Colonic mucosa (tissue), 4 donors: Measurements from ENCODE around the gene RABGAP1. TPM values are rescaled to one million over a fixed set of nuclear protein-coding genes. Genes with fewer than 3 reads are reported as not detected.

Source experiments
- DNase-seq: peaks from one replicate; pipeline ENCODE4 v3.0.0-alpha.2; 2020
- H3K27ac ChIP-seq: fragments of 200-600 bp; one replicate; pipeline ENCODE4 v1.8.0; 2021
- H3K27me3 ChIP-seq: fragments of 200-600 bp; one replicate; pipeline ENCODE4 v1.8.0; 2021
- H3K36me3 ChIP-seq: fragments of 200-600 bp; one replicate; pipeline ENCODE4 v1.8.0; 2021
- H3K4me1 ChIP-seq: fragments of 200-600 bp; one replicate; pipeline ENCODE4 v1.8.0; 2021; ENCODE audit warnings: mild to moderate bottlenecking
- H3K4me3 ChIP-seq: fragments of 200-600 bp; one replicate; pipeline ENCODE4 v1.8.0; 2021
- H3K9ac ChIP-seq, 2 donors: one replicate each; pipeline ENCODE4 v1.7.0; 2013; ENCODE audit warnings: control low read depth in 2 of 2, low read depth in 2 of 2, low read length in 2 of 2
- H3K9me3 ChIP-seq: fragments of 200-600 bp; one replicate; pipeline ENCODE4 v1.8.0; 2021
- CTCF ChIP-seq: fragments of 200-600 bp; IDR thresholded peaks from one replicate; pipeline ENCODE4 v1.8.0; 2022; ENCODE audit warnings: antibody characterized with exemption, mild to moderate bottlenecking
- intact Hi-C: fragments of 100-400 bp; cut with DNase I; formaldehyde crosslinking; loops from one replicate; pipeline ENCODE4 v1.14.1; 2022
- total RNA-seq, 2 donors: library from RNA; stranded (reverse); fragmentation: NEBNext Ultra II Directional in 1 of 2; extraction: Animal tissue kit (Norgen Biotek cat#: 25700) in 1 of 2; gene quantifications; one replicate each; pipeline ENCODE4 v1.2.1, GENCODE V29; 2021
- donor health status: healthy.
- donor health status: DM: no; HTN: no; CAD: no.
- donor health status: DM: no; HTN: no; CAD: no.

RABGAP1 gene
- total RNA-seq, 2 donors from 2014 or later, result 40.9 to 49.4 TPM

GRCh38 chr9:123058834-123059233 lies 118.0 kb downstream of the RABGAP1 start:
- intact Hi-C loops, result no loop called here
- no peak overlapping the region for H3K9ac ChIP-seq
- no peaks in the 10 kb centered on the region for H3K36me3 ChIP-seq
- no peaks in the 10 kb centered on the region for H3K27me3 ChIP-seq
- DNase-seq, result no peak
- TF ChIP-seq CTCF, result no peak
- no peak overlapping the region for H3K4me3 ChIP-seq
- H3K4me1 ChIP-seq, result no peaks in the 10 kb centered on the region
- no peak overlapping the region for H3K27ac ChIP-seq
- no peaks in the 10 kb centered on the region for H3K9me3 ChIP-seq

GRCh38 chr9:123059472-123060220 lies 118.8 kb downstream of the RABGAP1 start:
- Histone ChIP-seq H3K27ac (no peak overlapping the region), H3K27me3 (no peaks in the 10 kb centered on the region), H3K4me1 (no peaks in the 10 kb centered on the region), H3K4me3 (no peak overlapping the region), H3K9ac (no peak overlapping the region), H3K9me3 (no peaks in the 10 kb centered on the region), H3K36me3 (no peaks in the 10 kb centered on the region)
- no peak for DNase-seq
- intact Hi-C loops, result no loop called here
- TF ChIP-seq CTCF, result no peak

GRCh38 chr9:123061216-123061615 lies 120.4 kb downstream of the RABGAP1 start:
- no peaks in the 10 kb centered on the region for H3K36me3 ChIP-seq
- no peak for DNase-seq
- no peaks in the 10 kb centered on the region for H3K9me3 ChIP-seq
- no peaks in the 10 kb centered on the region for H3K27me3 ChIP-seq
- intact Hi-C loops, result no loop called here
- no peak overlapping the region for H3K27ac ChIP-seq
- no peak overlapping the region for H3K4me3 ChIP-seq
- no peaks in the 10 kb centered on the region for H3K4me1 ChIP-seq
- TF ChIP-seq CTCF, result no peak
- no peak overlapping the region for H3K9ac ChIP-seq

- Histone ChIP-seq H3K9ac (no peak overlapping the region), H3K4me1 (no peaks in the 10 kb centered on the region), H3K27ac (no peak overlapping the region), H3K9me3 (no peaks in the 10 kb centered on the region), H3K4me3 (no peak overlapping the region), H3K27me3 (no peaks in the 10 kb centered on the region), H3K36me3 (no peaks in the 10 kb centered on the region)
- no peak for TF ChIP-seq CTCF
- DNase-seq, result no peak
- intact Hi-C loops, result no loop called here
These were observed 121.7 kb downstream of the RABGAP1 start for GRCh38 chr9:123062351-123063176.

- Histone ChIP-seq H3K27me3 (no peaks in the 10 kb centered on the region), H3K9ac (no peak overlapping the region), H3K4me1 (no peaks in the 10 kb centered on the region), H3K36me3 (no peaks in the 10 kb centered on the region), H3K4me3 (no peak overlapping the region), H3K27ac (no peak overlapping the region), H3K9me3 (no peaks in the 10 kb centered on the region)
- no peak for TF ChIP-seq CTCF
- intact Hi-C loops, result no loop called here
- no peak for DNase-seq
These were observed 122.4 kb downstream of the RABGAP1 start for GRCh38 chr9:123063177-123063598.
